T follicular helper cell (primary cell): Measurements from ENCODE around the gene ITGAX.

Experiments used
- DNase-seq: peaks from one replicate; pipeline ENCODE4 v3.0.0-alpha.2; 2020; ENCODE audit warnings: low read depth

Gene ITGAX

DNA sequence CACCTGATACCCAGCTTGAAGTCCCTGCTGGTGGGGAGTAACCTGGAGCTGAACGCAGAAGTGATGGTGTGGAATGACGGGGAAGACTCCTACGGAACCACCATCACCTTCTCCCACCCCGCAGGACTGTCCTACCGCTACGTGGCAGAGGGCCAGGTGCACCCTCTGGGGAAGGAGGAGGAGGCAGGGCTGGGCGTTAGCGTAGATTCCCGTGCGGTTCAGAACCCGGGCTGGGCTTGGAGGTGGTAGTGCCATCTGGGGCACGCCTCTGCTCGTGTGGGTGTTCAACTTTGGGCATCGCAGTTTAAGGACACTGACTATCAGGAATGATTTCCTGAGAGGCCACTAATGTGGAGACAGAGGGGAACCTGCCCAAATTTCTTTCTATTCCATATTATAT lies 18.3 kb downstream of the ITGAX start:
- no peak for DNase-seq

DNA sequence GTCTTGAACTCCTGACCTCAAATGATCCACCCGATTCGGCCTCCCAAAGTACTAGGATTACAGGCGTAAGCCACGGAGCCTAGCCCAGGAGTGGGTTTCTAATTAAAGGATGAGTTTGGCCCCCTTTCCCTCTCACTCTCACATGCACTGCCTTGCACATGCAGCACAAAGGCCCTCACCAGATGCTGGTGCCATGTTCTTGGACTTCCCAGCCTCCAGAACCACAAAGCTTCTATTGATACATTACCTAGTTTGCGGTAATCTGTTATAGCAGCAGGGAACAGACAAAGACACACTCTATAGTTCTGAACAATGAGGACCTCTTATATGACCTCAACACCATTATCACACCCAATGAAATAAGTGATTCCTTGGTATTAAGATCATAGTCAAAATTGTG lies 20.3 kb downstream of the ITGAX start:
- DNase-seq: no peak

DNA sequence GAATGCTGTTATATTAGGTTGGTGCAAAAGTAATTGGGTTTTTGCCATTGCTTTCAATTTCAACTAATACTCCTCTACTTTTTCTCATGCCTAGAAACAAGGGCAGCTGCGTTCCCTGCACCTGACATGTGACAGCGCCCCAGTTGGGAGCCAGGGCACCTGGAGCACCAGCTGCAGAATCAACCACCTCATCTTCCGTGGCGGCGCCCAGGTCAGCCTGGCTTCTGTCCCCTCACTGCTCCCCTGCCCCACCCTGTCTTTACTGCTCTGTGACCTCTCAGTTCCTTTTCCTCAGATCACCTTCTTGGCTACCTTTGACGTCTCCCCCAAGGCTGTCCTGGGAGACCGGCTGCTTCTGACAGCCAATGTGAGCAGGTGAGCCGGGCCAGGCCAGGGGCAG lies 21.7 kb downstream of the ITGAX start:
- DNase-seq: no peak

DNA sequence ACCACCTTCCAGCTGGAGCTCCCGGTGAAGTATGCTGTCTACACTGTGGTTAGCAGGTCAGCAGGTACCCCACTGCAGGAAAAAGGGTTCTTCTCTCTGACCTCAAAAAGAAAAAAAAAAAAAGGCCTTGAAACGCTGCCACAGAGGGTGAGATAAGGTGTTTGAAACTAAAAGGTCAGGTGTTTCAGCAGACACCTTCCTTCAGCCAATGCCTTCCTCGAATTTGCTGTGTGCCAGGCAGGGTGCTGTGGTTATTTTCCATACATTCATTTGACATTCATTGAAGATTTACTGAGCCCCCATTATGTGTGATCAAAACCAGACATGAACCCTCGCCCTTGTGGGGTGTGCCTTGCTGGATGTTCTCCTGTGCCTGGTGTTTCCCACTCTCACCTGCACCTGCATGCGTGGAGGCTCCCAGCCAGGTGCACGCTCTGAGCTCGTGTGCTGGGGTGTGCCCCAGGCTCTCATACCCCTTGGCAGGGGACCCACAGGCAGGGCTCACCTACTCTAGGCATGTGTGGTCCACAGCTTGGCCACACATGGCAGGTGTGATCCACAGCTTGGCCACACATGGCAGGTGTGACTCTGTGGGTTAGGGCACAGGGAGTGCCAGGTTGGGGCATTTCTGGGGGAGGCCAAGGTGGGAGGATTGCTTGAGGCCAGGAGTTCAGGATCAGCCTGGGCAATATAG lies 22.4 kb downstream of the ITGAX start:
- no peak for DNase-seq

DNA sequence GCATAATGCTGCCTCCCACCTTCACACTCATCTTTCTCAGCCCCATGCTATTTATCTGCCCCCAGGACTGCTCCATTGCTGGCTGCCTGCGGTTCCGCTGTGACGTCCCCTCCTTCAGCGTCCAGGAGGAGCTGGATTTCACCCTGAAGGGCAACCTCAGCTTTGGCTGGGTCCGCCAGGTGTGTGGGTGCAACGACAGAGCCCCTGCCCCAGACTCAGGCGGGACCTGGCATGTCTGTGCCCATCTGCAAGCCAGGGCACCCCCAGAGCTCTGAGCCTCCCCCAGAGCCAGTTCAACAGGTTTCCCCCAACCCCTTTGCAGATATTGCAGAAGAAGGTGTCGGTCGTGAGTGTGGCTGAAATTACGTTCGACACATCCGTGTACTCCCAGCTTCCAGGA lies 25.2 kb downstream of the ITGAX start:
- no peak for DNase-seq

DNA sequence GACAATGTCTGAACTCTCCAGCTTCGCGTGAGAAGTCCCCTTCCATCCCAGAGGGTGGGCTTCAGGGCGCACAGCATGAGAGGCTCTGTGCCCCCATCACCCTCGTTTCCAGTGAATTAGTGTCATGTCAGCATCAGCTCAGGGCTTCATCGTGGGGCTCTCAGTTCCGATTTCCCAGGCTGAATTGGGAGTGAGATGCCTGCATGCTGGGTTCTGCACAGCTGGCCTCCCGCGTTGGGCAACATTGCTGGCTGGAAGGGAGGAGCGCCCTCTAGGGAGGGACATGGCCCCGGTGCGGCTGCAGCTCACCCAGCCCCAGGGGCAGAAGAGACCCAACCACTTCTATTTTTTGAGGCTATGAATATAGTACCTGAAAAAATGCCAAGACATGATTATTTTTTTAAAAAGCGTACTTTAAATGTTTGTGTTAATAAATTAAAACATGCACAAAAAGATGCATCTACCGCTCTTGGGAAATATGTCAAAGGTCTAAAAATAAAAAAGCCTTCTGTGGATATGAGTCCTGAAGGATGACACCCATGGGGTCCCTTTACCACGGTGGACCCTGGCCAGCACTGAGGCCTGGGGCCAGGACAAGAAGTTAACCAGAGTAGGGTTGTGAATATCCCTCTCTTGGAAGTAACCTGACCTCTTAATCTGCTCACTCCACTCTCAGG lies 27.6 kb downstream of the ITGAX start:
- peak; percentile 10 for DNase-seq

DNA sequence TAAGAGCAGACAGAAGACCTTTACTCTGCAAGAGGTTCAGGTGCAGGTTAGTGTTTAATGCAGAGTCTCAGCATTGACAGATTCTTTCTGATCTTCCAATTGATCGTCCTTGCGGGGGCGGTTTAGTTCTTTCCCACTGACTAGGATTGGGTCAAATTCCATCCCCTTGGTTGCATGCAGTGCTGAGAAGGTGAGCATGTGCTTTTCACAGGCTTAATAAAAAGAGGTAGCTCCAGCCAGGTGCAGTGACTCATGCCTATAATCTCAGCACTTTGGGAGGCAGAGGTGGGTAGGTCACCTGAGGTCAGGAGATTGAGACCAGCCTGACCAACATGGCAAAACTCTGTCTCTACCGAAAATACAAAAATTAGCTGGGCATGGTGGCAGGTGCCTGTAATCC lies 30.7 kb downstream of the ITGAX start:
- DNase-seq: no peak

DNA sequence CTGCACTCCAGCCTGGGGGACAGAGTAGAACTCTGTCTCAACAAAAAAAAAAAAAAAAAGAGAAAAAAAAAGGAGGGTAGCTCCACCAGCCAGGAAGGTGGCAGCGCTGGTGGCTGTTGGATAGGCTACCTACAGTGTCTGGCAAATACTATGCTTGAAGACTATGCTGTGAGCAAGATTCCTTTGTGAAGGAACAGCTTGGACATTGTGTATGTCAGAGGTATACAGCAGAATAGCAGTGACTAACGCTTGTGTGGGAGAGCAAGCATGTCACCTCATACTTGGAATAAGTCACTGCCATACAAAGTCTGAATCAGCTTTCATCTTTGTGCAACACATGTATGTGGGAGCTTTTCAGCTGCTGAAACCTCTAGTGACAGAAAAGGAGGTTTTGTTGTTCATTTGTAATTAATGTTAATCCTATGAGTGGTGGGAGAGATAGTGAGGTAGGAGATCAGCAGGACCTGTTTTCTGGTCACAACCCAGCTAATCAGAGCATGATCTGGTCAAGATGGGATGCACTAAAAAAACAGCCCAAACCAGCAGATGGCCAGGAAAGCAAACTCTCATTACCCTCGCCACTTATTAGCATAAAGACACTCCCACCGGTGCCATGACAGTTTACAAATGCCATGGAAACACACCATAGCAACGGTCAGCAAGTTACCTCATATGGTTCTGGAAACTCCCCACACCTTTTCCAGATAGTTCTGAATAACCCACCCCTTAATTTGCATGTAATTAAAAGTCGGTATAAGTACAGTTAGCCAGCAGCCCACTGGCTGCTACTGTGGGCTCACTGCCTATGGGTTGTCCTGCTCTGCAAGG lies 31.4 kb downstream of the ITGAX start:
- DNase-seq: no peak

DNA sequence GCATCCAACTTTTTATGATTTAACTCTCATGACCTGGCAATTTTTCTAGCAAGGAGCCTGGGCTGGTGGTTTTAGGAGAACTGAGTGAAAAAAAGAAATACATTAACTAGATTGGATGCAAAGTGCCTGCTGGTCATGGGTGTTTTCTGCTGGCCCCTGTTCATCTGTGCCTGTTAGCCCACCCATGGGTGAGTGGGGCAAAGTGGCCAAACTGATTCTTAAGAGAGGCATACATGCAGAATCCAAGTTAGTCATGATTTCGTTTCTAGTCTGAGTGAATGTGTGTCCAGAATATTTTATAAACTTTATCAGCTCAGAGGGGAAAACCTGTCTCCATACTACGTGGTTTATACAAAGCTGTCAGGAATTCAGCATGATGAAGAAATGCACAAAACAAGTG lies 33.6 kb downstream of the ITGAX start:
- DNase-seq: no peak

DNA sequence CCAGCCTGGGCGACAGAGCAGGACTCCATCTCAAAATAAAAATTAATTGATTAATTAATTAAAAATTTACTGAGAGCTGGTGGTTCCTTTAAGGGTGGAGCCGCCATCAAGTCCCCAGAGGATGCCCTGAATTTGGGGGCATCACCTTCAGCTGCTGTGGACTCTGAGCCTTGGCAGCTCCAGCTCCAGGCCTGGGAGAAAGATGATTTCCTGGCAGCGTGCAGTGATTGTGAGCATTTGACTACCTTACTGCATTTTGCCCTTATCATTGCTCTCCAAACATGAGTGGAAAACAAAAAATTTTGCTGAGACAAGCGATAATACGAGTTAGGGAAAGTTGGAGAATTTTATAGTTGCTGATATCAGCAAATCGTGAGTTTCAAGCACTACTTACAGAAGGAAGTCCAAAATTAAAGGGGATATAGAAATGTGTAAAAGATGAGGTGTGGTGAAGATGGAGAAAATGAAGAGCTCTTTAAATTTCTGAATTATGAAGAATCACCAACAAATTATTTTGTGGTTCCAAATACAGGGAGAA lies 35.6 kb downstream of the ITGAX start:
- no peak for DNase-seq

DNA sequence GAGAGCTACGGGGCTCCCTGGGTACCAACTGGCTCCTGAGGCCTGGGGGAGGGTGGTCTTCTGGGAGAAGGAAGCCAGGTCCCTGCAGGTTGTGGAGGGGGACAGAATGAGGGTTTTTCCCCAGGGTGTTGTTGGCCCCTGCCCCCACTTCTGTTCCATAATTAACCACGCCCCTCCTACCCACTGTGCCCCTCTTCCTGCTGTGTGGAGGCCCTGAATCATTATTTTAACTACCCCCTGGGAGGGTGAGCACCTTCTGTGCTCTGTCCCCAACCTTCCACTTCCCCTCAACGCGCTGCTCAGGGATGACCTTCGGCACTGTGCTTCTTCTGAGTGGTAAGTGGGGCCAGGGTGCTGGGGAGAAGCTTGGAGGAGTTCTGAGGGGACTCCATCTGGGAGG lies 38.1 kb downstream of the ITGAX start, which contains the start of gene ITGAD:
Gene ITGAD (plus strand): TSS at position 280 of the 400 bp plus-strand sequence. CDS start 26 bp downstream, at position 306.
- no peak for DNase-seq

DNA sequence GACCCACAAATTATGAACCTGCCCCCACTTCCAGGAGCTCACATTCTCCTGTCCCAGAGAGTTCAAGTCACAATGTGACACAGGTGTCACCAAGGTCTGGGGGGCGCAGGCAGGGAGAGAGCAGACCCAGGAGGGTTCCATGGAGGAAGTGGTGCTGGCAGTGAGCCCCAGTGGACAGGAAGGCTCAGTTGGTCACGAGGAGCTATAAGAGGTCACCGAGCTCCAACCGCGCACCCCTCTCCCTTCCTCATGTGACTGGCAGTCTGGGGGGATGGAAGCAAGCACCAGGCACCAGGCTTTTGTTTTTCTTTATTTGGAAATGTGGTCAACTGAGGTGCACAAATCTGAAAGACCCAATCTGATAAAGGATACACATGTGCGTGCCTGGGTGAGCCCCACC lies 40.7 kb downstream of the ITGAX start:
- DNase-seq: no peak

DNA sequence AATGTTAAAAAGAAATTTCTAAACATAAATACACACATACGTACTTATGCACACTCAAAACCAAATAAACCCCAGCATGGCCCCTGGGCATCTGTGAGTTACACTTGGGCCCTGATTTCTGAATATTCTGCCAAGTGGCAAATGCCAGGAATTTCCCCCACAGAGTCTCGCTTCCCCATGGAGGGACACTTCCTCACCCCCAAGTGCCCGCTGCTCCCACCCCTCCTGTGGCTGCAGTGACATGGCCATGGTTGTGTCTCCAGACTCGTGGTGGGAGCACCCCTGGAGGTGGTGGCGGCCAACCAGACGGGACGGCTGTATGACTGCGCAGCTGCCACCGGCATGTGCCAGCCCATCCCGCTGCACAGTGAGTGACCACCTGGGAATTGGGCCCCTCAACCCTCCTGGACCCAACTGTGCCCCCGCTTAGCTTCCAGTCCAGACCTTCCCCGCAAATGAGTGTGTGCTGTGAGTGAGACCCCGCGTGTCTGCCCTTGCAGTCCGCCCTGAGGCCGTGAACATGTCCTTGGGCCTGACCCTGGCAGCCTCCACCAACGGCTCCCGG lies 42.2 kb downstream of the ITGAX start:
- DNase-seq: no peak

DNA sequence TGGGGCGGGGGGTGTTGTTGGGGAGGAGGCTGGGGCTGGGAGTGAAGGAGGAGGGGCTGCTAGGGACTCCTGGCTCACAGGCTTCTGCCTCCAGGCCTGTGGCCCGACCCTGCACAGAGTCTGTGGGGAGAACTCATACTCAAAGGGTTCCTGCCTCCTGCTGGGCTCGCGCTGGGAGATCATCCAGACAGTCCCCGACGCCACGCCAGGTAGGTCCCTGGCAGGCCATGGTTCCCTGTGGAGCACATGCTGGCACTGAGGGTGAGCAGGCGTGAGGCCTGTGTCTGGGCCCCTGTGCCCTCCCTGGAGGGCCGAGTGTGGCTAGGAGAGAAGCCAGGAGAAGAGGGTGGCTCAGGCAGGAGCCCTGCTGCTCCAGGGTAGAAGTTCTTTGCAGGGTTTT lies 42.7 kb downstream of the ITGAX start:
- DNase-seq: no peak

DNA sequence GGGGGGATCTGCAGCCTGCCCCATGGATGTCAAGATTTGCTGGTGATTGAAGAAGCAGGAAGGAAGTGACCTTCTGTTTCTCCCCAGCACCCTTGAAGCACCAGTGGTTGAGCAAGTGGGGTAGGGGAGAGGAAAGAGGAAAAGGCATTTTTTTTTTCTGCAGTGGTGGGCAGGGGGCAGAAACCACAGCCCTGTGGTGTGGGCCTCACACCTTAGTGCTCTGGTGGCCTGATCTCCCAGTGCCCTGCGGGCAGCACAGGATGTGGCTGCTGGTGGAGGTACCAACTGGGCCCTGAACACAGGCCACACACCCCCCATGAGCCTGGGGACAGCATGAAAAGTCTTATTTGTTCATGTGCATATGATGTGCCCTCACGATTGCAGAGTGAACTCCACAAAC lies 45.2 kb downstream of the ITGAX start:
- no peak for DNase-seq

DNA sequence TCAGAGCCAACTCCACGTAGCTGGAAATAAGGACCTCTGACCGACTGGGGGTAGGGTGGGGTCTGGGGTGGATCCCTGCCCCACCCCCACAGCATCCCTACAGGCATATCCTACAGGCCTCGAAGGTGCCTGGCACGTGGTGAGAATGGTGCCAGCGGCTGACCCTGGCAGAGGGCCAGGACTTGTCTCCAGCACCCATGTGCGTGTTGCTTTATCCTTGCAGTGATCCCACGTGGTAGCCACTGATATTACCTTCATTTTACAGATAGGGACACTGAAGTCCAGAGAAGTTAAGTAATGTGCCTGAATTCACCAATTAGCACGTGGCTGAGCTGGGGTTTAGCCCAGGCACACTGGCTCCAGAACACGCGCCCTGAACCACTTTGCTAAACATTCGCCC lies 46.5 kb downstream of the ITGAX start:
- DNase-seq: no peak

DNA sequence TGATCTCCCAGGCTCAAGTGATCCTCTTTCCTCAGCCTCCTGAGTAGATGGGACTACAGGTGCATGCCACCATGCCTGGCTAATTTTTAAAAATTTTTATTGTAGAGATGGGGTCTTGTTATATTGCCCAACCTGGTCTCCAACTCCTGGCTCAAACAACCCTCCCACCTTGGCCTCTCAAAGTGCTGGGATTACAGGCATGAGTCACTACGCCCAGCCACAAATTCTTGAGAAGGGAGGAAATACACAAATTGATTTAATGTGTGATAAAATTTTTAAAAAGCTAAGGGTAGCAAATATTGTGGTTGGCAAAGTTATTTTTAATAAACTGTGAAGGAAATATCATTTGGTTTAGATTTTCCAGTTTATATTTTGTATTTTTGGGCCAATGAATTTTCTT lies 47.7 kb downstream of the ITGAX start:
- DNase-seq: no peak

DNA sequence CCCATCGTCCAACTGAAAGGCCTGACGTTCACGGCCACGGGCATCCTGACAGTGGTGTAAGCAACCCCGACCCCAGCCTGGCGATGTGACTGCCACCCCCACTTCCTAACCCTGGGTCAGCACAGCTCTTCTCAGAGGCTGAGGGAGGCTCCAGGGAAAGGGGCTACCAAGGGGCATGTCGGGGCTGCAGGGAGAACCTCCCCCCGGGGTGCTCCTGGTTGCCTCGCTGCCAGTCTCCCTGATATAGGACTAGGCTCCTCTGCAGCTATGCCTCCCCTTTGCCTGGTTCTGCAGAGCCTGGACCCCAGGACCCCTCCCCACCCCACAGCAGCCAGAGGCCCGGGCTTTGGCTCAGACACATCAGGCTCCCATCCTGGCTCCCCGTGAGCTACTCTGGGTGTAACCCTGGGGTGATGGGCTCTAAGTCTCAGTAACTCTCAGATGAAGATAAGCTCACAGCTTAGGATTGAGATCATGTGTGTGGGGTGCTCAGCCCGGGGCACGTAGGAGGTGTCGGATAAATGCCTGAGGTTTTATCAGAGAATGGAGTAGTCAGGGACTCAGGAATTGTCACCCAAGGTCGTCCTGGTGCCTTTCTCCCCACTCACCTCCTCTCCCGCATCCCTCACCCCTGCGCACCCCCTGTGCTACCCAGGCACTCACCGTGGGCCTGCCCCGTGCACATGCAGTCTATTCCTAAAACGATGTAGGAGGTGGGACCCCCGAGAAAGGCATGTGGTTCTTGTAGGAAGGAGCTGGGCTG lies 48.8 kb downstream of the ITGAX start:
- DNase-seq: no peak

DNA sequence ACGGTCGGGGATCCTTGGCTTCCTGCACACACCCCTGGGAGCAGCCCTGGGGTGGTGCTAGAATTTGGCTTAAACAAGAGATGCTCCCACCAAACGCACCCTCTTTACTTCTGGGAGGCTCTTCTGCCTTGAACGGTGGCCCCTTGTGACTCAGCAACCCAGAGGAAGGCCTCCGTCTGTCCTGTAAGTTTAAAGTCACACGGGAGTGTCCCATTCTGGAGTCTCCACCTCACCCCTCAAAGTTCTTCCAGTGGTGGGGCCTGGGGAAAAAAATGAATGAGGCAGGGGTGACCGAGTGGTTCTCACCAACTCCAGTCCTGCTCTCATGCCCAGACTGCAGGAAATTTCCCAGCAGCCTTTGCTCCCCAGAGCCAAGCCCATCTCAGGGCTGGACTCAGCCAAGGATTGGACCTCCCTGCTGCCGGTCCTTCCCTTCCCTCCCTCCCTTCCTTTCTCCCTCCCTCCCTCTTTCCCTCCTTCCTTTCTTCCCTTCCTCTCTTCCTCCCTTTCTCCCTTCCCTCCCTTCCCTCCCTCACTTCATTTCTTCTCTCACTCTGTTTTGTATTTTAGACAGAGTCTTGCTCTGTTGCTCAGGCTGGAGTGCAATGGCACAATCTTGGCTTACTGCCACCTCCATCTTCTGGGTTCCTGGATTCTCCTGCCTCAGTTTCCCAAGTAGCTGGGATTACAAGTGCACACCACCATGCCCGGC lies 49.5 kb downstream of the ITGAX start:
- DNase-seq: no peak

DNA sequence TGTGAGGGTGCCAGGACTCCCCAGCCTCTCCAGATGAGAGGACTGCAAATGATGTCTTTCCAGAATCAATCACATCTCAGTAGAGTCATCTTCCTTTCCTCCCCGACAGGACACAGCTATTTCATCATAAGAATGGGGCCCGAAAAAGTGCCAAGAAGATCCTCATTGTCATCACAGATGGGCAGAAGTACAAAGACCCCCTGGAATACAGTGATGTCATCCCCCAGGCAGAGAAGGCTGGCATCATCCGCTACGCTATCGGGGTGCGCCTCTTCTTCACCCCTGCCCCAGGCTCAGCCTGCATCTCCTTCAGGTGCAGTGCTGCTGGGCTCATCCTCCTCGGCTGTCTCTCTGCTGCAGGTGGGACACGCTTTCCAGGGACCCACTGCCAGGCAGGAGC lies 52.4 kb downstream of the ITGAX start:
- DNase-seq: no peak

DNA sequence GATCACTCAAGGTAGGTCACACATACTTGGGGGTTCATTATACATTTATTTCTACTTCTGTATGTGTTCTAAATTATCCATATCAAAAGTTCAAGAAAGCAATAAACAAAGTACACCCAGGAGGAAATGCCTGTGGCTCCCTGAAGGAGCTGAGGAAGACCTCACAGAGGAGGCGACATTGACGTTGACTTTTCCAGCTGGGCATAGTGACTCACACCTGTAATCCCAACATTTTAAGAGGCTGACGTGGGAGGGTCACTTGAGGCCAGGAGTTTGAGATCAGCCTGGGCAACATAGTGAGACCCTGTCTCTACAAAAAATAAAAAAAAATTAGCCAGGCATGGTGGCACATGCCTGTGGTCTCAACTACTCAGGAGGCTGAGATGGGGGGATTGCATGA lies 54.5 kb downstream of the ITGAX start:
- no peak for DNase-seq
